Glutamatergic neuron (in vitro differentiated cells): ENCODE data around the gene KIF23. TPM values are rescaled to one million over a fixed set of nuclear protein-coding genes. Genes with fewer than 3 reads are reported as not detected.

Experiments used
- DNase-seq: peaks from one replicate; pipeline ENCODE4 v3.0.0; 2022
- H3K27ac Mint-ChIP-seq: one replicate; pipeline ENCODE4 v1.8.0; 2020; ENCODE audit warnings: mild to moderate bottlenecking, mixed read lengths, inconsistent platforms; ENCODE audit not compliant: unreplicated experiment
- H3K27me3 Mint-ChIP-seq: one replicate; pipeline ENCODE4 v1.8.0; 2020; ENCODE audit warnings: mild to moderate bottlenecking, moderate library complexity, mixed read lengths, inconsistent platforms; ENCODE audit not compliant: unreplicated experiment
- H3K36me3 Mint-ChIP-seq: one replicate; pipeline ENCODE4 v1.8.0; 2020; ENCODE audit warnings: mild to moderate bottlenecking, mixed read lengths, inconsistent platforms; ENCODE audit not compliant: unreplicated experiment
- H3K4me1 Mint-ChIP-seq: one replicate; pipeline ENCODE4 v1.8.0; 2020; ENCODE audit warnings: mild to moderate bottlenecking, low read depth, mixed read lengths, inconsistent platforms; ENCODE audit not compliant: unreplicated experiment
- H3K4me3 Mint-ChIP-seq: one replicate; pipeline ENCODE4 v1.8.0; 2020; ENCODE audit warnings: mild to moderate bottlenecking, mixed read lengths, inconsistent platforms; ENCODE audit not compliant: unreplicated experiment
- H3K9me3 Mint-ChIP-seq: one replicate; pipeline ENCODE4 v1.8.0; 2020; ENCODE audit warnings: mild to moderate bottlenecking, moderate library complexity, mixed read lengths, inconsistent platforms; ENCODE audit not compliant: unreplicated experiment
- total RNA-seq: library from RNA; stranded (reverse); fragmentation: NEBNext Ultra II Directional; extraction: Animal tissue kit (Norgen Biotek cat#: 25700); gene quantifications from one replicate; pipeline ENCODE4 v1.2.1, GENCODE V29; 2021; ENCODE audit not compliant: unreplicated experiment
- TF ChIP-seq, protein P1 (sequence below): fragments of 200-600 bp; sonication (generic); IDR thresholded peaks from one replicate; pipeline ENCODE4 v1.5.0; 2021; ENCODE audit not compliant: partially characterized antibody, unreplicated experiment

KIF23 gene
- total RNA-seq, 1 donor from 2014 or later = 5.2 TPM

DNA sequence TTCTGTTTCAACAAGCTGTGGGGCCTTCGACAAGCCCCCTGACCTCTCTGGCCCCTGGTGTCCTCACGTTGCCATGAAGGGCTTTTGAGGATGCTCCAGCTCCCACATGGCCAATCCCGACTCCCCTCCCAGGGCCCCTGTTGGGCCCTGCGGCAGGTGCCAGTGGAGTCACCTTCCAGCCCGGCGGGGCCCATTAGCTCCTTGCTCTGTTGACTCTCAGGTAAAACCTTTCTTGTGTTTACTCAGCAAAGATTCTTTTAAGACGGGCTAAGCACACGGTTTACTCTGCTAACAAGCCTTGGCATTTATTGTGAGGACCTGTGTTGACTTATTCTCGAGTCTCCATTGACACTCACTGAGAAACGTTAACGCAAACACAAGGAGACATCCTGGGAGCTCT, 53.5 kb downstream of the KIF23 start:
- no peak for DNase-seq
- no peak overlapping the region for H3K4me3 Mint-ChIP-seq
- TF ChIP-seq, protein P1, sequence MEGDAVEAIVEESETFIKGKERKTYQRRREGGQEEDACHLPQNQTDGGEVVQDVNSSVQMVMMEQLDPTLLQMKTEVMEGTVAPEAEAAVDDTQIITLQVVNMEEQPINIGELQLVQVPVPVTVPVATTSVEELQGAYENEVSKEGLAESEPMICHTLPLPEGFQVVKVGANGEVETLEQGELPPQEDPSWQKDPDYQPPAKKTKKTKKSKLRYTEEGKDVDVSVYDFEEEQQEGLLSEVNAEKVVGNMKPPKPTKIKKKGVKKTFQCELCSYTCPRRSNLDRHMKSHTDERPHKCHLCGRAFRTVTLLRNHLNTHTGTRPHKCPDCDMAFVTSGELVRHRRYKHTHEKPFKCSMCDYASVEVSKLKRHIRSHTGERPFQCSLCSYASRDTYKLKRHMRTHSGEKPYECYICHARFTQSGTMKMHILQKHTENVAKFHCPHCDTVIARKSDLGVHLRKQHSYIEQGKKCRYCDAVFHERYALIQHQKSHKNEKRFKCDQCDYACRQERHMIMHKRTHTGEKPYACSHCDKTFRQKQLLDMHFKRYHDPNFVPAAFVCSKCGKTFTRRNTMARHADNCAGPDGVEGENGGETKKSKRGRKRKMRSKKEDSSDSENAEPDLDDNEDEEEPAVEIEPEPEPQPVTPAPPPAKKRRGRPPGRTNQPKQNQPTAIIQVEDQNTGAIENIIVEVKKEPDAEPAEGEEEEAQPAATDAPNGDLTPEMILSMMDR = no peak
- H3K4me1 Mint-ChIP-seq = no peaks in the 10 kb centered on the region
- H3K27me3 Mint-ChIP-seq = peaks cover 3% of the 10 kb centered on the region
- no peak overlapping the region for H3K27ac Mint-ChIP-seq
- H3K9me3 Mint-ChIP-seq = peaks cover 1% of the 10 kb centered on the region
- no peaks in the 10 kb centered on the region for H3K36me3 Mint-ChIP-seq

DNA sequence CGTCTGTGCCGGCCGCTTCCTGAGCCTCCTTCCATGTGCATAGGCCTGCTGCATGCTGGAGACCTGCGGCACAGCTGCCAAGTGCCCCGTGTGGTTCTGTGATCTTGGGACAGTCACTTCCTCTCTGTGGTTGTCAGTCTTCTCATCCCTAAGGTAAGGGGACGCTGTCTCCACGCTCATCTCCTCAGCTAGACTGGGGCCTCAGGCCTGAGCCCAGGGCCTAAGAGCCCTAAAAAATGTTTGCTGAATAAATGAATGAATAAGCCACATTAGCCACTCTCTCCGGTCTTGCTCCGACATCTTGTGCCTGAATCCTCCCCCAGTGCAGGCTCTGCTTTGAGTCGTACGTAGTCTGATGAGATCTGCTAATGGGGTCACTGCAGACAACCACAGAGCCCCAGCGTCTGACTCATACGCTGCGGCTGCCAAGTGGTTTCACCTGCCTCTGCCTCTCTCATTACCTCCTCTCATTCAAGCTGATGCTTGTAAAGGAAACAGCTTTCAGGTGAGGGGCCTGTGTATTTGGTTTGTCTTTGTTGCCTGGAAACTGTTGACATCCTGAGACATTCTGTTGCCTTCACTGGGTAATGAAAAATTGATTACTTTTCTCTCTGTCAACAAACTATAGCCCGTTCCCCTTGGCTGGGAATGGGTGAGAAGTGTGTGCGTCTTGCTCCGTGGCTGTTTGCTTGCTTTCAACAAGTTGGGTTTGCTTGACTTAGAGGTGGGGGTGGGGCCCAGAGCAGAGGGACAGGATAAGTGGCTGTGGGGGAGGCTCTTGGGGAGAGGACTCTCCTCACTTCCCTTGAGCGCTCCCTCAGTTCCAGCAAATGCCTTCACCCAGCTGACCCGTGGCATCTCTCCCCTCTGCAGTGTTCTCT, 54.3 kb downstream of the KIF23 start:
- TF ChIP-seq, protein P1 = no peak
- H3K27me3 Mint-ChIP-seq = peaks cover 3% of the 10 kb centered on the region
- no peaks in the 10 kb centered on the region for H3K36me3 Mint-ChIP-seq
- no peak overlapping the region for H3K4me3 Mint-ChIP-seq
- DNase-seq = no peak
- H3K4me1 Mint-ChIP-seq = no peaks in the 10 kb centered on the region
- H3K9me3 Mint-ChIP-seq = peaks cover 1% of the 10 kb centered on the region
- no peak overlapping the region for H3K27ac Mint-ChIP-seq

DNA sequence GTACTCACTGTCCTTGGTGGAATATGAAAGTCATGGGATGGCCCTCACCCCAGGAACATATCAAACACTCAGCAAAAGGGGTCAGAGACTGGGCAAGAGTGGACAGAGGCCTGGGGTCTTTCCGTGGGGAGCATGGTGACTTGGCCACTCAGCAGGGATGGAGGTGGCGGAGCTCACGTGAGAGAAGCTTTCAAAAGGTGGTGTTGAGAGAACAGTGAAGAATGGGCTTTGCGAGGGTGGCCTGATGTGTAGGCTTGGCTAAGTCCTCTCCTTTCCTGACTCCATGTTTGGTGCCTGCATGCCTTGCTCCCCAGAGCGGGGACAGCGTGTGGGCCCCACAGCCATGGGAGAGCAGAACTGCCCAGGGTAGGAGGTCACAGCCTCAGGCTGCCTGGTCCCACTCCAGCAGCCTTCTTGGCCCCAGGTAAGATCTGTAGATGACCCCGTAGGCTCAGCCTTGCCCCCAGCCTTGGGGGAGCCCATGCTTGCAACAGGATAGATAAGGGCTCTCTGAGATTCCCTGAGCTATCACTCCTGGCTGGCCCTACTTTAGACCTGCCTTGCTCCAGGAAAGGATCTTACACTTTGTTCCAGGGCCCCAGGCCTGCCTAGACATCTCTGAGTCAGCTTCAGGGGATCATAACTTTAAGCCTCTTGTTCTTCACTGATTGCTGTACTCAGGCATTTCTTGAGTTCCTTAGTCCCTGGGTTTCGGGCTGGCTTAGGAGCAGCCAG, 55.5 kb downstream of the KIF23 start:
- Mint-ChIP-seq H3K4me1 (no peaks in the 10 kb centered on the region), H3K27ac (no peak overlapping the region)

DNA sequence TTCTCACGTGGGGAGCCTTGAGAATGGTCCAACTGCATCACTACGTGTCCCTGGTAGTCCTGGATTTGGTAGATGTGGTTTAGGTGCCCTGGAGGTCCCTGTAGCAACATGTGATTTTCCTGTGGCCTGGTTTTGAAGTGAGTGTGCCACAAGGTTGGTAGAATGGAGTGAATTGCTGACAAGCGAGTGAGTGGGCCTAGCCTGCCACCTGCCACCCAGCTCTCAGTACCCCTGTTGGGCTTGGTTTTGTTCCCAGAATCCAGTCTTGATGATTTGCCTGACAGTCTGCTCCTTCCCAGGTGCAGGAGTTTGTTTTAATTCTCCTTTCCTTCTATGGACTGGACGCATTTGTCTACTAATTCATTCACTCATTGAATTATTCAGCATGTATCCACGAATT, 57.9 kb downstream of the KIF23 start:
- Mint-ChIP-seq H3K4me1 (no peaks in the 10 kb centered on the region), H3K9me3 (peaks cover 3% of the 10 kb centered on the region), H3K4me3 (no peak overlapping the region), H3K27ac (no peak overlapping the region), H3K36me3 (no peaks in the 10 kb centered on the region), H3K27me3 (peaks cover 3% of the 10 kb centered on the region)
- DNase-seq = no peak
- TF ChIP-seq, protein P1 = no peak

More for the DNA sequence above, 55.5 kb downstream of the KIF23 start:
- TF ChIP-seq, protein P1 = no peak
- H3K36me3 Mint-ChIP-seq = no peaks in the 10 kb centered on the region
- H3K27me3 Mint-ChIP-seq = peaks cover 3% of the 10 kb centered on the region
- no peak overlapping the region for H3K4me3 Mint-ChIP-seq
- DNase-seq = no peak
- H3K9me3 Mint-ChIP-seq = peaks cover 2% of the 10 kb centered on the region

DNA sequence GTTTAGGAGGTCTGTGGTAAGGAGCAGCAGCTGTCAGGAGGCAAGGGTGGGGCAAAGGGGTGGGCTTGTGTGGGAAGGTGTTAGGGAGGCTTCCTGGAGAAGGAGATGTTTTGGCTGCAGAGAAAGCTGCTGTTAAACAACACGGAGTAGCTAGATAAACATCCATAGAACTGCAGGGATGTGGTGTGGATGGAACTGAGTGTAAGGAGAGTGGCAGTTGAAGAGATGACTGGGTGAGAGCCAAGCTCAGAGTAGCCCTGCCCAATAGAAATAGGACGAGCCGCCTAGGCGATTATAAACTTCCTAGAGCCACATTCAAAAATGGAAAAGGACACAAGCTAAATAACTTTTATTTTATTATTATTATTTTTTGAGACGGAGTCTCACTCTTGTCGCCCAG, 58.4 kb downstream of the KIF23 start:
- TF ChIP-seq, protein P1 = no peak
- H3K27me3 Mint-ChIP-seq = peaks cover 3% of the 10 kb centered on the region
- H3K4me3 Mint-ChIP-seq = no peak overlapping the region
- no peaks in the 10 kb centered on the region for H3K36me3 Mint-ChIP-seq
- H3K9me3 Mint-ChIP-seq = peaks cover 3% of the 10 kb centered on the region
- no peak overlapping the region for H3K27ac Mint-ChIP-seq
- no peaks in the 10 kb centered on the region for H3K4me1 Mint-ChIP-seq
- DNase-seq = no peak
